ENCODE measurements around the gene RYR1.

Gene RYR1

DNA sequence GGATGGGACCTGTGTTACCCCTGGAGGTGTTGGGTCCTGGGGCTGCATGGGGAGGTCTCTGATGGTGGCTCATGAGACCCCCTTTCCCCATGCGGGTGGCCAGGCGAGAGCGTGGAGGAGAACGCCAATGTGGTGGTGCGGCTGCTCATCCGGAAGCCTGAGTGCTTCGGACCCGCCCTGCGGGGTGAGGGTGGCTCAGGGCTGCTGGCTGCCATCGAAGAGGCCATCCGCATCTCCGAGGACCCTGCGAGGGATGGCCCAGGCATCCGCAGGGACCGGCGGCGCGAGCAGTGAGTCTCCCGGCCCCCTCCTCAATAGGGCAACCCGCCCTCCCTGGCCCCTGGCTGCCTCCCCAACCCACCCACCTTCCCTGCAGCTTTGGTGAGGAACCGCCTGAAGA is 66.0 kb downstream of the RYR1 start:
- no peak overlapping the region for H3K4me2 ChIP-seq (ENCODE audit: low read length)
- no peaks in the 10 kb centered on the region for H3K4me1 ChIP-seq (ENCODE audit: control insufficient read depth, insufficient read depth, low read length)
- H3K9me3 ChIP-seq (replicated peaks; ENCODE audit: low read length): no peaks in the 10 kb centered on the region
- H3K36me3 ChIP-seq (ENCODE audit: insufficient read depth, low read length): no peaks in the 10 kb centered on the region
- H3K4me3 ChIP-seq (ENCODE audit: low read length): no peak overlapping the region
- H3K9ac ChIP-seq (ENCODE audit: low read depth, low read length): no peak overlapping the region
- no peaks in the 10 kb centered on the region for H3K27me3 ChIP-seq (ENCODE audit: control insufficient read depth, insufficient read depth, low read length)

DNA sequence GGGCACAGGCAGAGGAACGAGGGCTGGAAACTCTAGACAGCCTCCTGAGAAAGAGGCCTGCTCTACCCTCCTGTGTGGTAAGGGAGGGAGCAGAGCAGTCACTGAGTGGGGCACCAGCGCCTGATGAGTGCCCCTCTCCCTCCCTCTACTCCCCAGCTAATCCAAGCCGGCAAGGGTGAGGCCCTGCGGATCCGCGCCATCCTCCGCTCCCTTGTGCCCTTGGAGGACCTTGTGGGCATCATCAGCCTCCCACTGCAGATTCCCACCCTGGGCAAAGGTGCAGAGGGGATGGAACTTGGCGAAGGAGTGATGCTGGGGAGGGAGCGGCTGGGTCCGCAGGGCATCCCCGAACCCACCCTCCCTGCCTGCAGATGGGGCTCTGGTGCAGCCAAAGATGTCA is 67.0 kb downstream of the RYR1 start:
- no peaks in the 10 kb centered on the region for H3K4me1 ChIP-seq (ENCODE audit: control insufficient read depth, insufficient read depth, low read length)
- no peak overlapping the region for H3K9ac ChIP-seq (ENCODE audit: low read depth, low read length)
- H3K4me3 ChIP-seq (ENCODE audit: low read length): no peak overlapping the region
- no peaks in the 10 kb centered on the region for H3K9me3 ChIP-seq (replicated peaks; ENCODE audit: low read length)
- no peaks in the 10 kb centered on the region for H3K27me3 ChIP-seq (ENCODE audit: control insufficient read depth, insufficient read depth, low read length)
- H3K36me3 ChIP-seq (ENCODE audit: insufficient read depth, low read length): no peaks in the 10 kb centered on the region
- H3K4me2 ChIP-seq (ENCODE audit: low read length): no peak overlapping the region

DNA sequence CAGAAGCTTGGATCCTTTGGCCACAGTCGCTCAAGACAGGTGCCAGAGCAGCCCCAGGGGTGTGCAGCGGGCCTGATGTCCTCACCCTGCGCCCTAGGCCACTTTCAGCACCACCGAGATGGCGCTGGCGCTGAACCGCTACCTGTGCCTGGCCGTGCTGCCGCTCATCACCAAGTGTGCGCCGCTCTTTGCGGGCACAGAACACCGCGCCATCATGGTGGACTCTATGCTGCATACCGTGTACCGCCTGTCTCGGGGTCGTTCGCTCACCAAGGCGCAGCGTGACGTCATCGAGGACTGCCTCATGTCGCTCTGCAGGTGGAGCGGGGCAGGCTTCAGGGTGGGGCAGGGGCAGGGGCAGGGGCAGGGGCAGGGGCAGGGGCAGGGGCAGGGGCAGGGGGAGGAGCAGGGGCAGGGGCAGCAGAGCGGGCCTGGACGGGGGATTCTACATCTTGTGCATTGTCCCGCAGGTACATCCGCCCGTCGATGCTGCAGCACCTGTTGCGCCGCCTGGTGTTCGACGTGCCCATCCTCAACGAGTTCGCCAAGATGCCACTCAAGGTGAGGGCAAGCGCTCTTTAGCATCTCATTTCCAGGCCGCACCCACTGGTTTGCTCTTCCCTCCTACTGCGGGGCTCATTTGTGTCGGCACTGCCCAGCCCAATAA is 69.1 kb downstream of the RYR1 start:
- Histone ChIP-seq H3K4me3 (ENCODE audit: low read length) (no peak overlapping the region), H3K27me3 (ENCODE audit: control insufficient read depth, insufficient read depth, low read length) (no peaks in the 10 kb centered on the region), H3K9ac (ENCODE audit: low read depth, low read length) (no peak overlapping the region), H3K9me3 (replicated peaks; ENCODE audit: low read length) (no peaks in the 10 kb centered on the region), H3K4me1 (ENCODE audit: control insufficient read depth, insufficient read depth, low read length) (no peaks in the 10 kb centered on the region), H3K36me3 (ENCODE audit: insufficient read depth, low read length) (no peaks in the 10 kb centered on the region), H3K4me2 (ENCODE audit: low read length) (no peak overlapping the region)

DNA sequence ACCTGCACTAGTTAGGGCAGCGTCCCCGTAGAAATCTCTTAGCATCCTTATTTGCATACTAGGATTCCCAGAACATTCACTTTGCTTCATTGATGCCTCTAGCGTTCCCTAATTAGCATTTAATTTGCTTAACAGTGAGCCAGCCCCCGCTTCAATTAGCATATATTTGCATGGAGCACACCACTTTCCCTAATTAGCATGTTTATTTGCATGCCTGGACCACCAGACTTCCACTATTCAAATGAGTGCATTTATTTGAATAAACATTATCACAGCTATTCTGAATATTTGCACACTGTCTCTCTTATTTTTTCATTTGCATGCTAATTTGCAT is 69.6 kb downstream of the RYR1 start:
- no peaks in the 10 kb centered on the region for H3K4me1 ChIP-seq (ENCODE audit: control insufficient read depth, insufficient read depth, low read length)
- no peaks in the 10 kb centered on the region for H3K9me3 ChIP-seq (replicated peaks; ENCODE audit: low read length)
- H3K9ac ChIP-seq (ENCODE audit: low read depth, low read length): no peak overlapping the region
- H3K4me3 ChIP-seq (ENCODE audit: low read length): no peak overlapping the region
- no peaks in the 10 kb centered on the region for H3K27me3 ChIP-seq (ENCODE audit: control insufficient read depth, insufficient read depth, low read length)
- no peaks in the 10 kb centered on the region for H3K36me3 ChIP-seq (ENCODE audit: insufficient read depth, low read length)
- no peak overlapping the region for H3K4me2 ChIP-seq (ENCODE audit: low read length)

DNA sequence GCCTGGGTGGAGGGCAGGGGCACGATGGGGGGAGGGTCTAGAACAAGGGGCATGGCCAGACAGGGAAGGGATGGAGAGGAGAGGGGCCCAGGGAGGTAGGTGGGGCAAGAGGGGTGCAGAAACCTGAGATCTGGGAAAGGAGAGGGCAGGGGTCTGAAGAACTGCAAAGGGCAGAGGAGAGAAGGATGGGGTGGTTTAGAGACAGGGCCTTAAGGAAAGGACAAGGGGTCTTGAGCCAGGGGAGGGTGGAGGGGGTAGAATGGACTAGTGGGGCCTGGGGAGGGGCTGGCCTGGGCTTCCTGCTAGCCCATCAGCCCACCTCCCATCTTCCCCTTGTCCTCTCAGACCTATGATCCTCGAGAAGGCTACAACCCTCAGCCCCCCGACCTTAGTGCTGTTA is 72.5 kb downstream of the RYR1 start:
- Histone ChIP-seq H3K36me3 (ENCODE audit: insufficient read depth, low read length) (no peaks in the 10 kb centered on the region), H3K4me1 (ENCODE audit: control insufficient read depth, insufficient read depth, low read length) (no peaks in the 10 kb centered on the region), H3K4me2 (ENCODE audit: low read length) (no peak overlapping the region), H3K27me3 (ENCODE audit: control insufficient read depth, insufficient read depth, low read length) (peaks cover 4% of the 10 kb centered on the region), H3K4me3 (ENCODE audit: low read length) (no peak overlapping the region), H3K9ac (ENCODE audit: low read depth, low read length) (no peak overlapping the region), H3K9me3 (replicated peaks; ENCODE audit: low read length) (no peaks in the 10 kb centered on the region)

DNA sequence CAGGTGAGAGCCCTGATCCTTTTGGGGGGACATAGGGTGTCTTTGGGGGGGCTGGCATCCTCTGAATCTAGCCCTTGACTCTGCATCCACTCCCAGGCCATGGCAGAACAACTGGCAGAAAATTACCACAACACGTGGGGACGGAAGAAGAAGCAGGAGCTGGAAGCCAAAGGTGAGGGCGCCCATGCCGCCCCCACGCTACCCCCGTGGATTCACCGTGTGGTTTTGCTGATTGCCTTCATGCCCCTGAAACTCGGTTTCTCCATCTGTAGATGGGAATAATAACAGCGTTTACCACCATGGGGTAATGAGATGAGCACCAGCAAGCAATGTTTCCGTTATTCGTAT is 72.9 kb downstream of the RYR1 start:
- Histone ChIP-seq H3K36me3 (ENCODE audit: insufficient read depth, low read length) (no peaks in the 10 kb centered on the region), H3K4me2 (ENCODE audit: low read length) (no peak overlapping the region), H3K27me3 (ENCODE audit: control insufficient read depth, insufficient read depth, low read length) (peaks cover 4% of the 10 kb centered on the region), H3K9ac (ENCODE audit: low read depth, low read length) (no peak overlapping the region), H3K4me3 (ENCODE audit: low read length) (no peak overlapping the region), H3K4me1 (ENCODE audit: control insufficient read depth, insufficient read depth, low read length) (no peaks in the 10 kb centered on the region), H3K9me3 (replicated peaks; ENCODE audit: low read length) (no peaks in the 10 kb centered on the region)

DNA sequence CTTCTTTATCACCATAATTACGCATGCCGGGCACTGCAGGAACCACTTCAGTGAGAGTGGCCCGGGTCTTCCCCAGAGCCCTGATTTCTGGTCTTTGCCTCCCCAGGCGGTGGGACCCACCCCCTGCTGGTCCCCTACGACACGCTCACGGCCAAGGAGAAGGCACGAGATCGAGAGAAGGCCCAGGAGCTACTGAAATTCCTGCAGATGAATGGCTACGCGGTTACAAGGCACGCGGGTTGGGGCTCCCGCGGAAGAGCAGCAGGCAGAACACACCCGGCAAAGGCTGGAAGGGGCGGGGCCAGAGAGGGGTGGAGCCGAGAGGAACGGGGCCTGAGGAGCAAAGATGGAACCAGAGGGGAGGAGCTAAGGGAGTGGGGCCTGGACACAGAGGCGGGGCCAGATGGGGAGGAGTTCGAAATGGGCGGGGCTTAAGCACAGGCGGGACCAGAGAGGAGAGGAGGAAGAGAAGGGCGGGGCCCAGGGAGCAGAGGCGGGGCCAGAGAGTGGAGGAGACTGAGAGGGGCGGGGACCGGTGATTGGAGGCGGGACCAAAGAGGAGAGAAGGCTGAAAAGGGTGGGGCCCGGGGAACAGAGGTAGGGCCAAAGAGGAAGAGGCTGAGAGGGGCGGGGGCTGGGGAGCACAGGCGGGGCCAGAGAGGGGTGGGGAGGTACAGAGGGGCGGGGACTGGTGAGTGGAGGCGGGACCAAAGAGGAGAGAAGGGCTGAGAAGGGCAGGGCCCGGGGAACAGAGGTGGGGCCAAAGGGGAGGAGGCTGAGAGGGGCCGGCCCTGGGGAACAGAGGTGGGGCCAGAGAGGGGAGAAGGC is 73.4 kb downstream of the RYR1 start:
- no peaks in the 10 kb centered on the region for H3K9me3 ChIP-seq (replicated peaks; ENCODE audit: low read length)
- no peak overlapping the region for H3K9ac ChIP-seq (ENCODE audit: low read depth, low read length)
- H3K4me2 ChIP-seq (ENCODE audit: low read length): no peak overlapping the region
- peaks cover 4% of the 10 kb centered on the region for H3K27me3 ChIP-seq (ENCODE audit: control insufficient read depth, insufficient read depth, low read length)
- no peaks in the 10 kb centered on the region for H3K4me1 ChIP-seq (ENCODE audit: control insufficient read depth, insufficient read depth, low read length)
- H3K4me3 ChIP-seq (ENCODE audit: low read length): no peak overlapping the region
- H3K36me3 ChIP-seq (ENCODE audit: insufficient read depth, low read length): no peaks in the 10 kb centered on the region

DNA sequence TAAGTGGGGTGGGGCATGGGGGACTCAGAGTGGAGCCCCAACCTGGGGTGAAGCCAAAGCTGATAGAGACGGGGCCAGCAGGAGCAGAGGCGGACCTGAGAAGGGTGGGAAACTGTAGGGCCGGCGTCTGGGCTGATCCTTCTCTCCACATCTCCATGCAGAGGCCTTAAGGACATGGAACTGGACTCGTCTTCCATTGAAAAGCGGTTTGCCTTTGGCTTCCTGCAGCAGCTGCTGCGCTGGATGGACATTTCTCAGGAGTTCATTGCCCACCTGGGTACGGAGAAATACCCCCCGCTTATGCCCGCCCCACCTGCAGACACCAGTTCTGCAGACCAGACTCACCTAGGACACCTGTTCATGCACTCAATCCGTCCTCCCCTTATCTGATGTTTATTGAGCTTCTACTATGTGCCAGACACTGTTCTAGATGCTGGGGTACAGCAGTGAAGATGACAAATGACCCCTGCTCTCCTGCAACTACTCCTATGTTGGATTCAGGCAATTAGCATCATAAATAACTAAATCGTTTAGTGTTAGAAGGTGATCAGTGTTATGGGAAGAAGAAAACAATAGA is 74.1 kb downstream of the RYR1 start:
- H3K9me3 ChIP-seq (replicated peaks; ENCODE audit: low read length): no peaks in the 10 kb centered on the region
- peaks cover 4% of the 10 kb centered on the region for H3K27me3 ChIP-seq (ENCODE audit: control insufficient read depth, insufficient read depth, low read length)
- H3K36me3 ChIP-seq (ENCODE audit: insufficient read depth, low read length): no peaks in the 10 kb centered on the region
- no peaks in the 10 kb centered on the region for H3K4me1 ChIP-seq (ENCODE audit: control insufficient read depth, insufficient read depth, low read length)
- H3K9ac ChIP-seq (ENCODE audit: low read depth, low read length): no peak overlapping the region
- no peak overlapping the region for H3K4me3 ChIP-seq (ENCODE audit: low read length)
- H3K4me2 ChIP-seq (ENCODE audit: low read length): no peak overlapping the region

DNA sequence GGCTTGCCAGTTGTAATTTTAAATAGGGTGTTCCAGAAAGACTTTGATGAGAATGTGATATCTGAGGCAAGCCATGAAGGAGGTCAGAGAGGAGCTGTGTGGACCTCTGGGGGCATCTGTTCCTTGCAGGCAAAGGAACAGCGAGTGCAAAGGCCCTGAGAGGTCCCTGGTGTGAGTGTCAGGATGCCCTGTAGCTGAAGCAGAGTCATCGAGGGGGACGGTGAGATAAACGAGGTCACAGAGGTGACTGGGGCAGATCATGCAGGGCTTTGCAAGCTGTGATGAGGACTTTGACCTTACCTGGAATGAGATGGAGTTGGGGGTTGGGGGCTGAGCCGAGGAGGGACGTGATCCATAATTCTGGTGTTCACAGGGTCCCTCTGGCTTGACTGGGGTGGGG is 75.0 kb downstream of the RYR1 start:
- Histone ChIP-seq H3K27me3 (ENCODE audit: control insufficient read depth, insufficient read depth, low read length) (peaks cover 4% of the 10 kb centered on the region), H3K4me2 (ENCODE audit: low read length) (no peak overlapping the region), H3K36me3 (ENCODE audit: insufficient read depth, low read length) (no peaks in the 10 kb centered on the region), H3K9me3 (replicated peaks; ENCODE audit: low read length) (no peaks in the 10 kb centered on the region), H3K4me1 (ENCODE audit: control insufficient read depth, insufficient read depth, low read length) (no peaks in the 10 kb centered on the region), H3K4me3 (ENCODE audit: low read length) (no peak overlapping the region), H3K9ac (ENCODE audit: low read depth, low read length) (no peak overlapping the region)

DNA sequence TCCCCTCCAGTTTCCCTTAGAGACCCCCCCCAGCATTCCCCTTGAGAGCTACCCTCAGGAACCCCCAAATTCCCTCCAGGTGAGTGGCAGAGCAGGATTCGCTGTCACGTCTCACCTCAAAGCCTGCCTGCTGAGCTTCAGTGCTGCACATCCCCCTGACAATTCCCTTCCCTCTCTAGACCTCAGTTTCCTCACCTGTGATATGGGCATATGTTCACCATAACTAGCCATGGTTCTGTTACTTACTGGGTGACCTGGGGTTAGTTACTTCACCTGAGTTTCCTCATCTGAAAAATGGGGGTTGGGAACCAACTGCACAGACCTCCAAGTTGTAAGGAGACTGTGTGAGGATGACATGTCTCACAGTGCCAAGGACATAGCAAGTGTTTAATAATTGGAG is 75.5 kb downstream of the RYR1 start:
- Histone ChIP-seq H3K4me2 (ENCODE audit: low read length) (no peak overlapping the region), H3K27me3 (ENCODE audit: control insufficient read depth, insufficient read depth, low read length) (peaks cover 4% of the 10 kb centered on the region), H3K4me3 (ENCODE audit: low read length) (no peak overlapping the region), H3K36me3 (ENCODE audit: insufficient read depth, low read length) (no peaks in the 10 kb centered on the region), H3K9me3 (replicated peaks; ENCODE audit: low read length) (no peaks in the 10 kb centered on the region), H3K9ac (ENCODE audit: low read depth, low read length) (no peak overlapping the region), H3K4me1 (ENCODE audit: control insufficient read depth, insufficient read depth, low read length) (no peaks in the 10 kb centered on the region)

DNA sequence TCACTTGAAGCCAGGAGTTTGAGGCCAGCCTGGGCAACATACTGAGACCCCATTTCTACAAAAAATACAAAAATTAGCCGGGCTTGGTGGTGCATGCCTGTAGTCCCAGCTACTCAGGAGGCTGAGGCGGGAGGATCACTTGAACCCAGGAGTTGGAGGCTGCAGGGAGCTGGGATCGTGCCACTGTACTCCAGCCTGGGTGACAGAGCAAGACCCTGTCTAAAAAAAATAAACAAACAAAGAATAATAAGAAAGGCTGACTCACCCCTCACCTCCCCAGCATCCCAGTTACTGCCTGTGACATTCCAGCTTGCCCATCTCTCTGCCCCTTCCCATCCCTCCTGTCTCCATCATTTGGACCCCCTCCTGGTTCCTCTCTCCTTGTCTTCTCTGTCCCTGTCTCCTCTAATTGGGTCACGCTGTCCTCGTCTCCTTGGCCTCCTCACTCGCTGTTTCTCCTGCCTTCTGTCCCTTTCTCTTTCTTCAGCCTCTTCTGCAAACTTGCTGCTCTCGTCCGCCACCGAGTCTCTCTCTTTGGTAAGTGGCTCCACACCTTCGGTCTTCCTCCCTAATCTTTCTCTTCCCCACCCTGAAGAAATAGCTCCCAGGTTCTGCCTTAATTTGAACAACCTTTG is 77.7 kb downstream of the RYR1 start:
- Histone ChIP-seq H3K9ac (ENCODE audit: low read depth, low read length) (no peak overlapping the region), H3K36me3 (ENCODE audit: insufficient read depth, low read length) (no peaks in the 10 kb centered on the region), H3K4me1 (ENCODE audit: control insufficient read depth, insufficient read depth, low read length) (no peaks in the 10 kb centered on the region), H3K4me3 (ENCODE audit: low read length) (no peak overlapping the region), H3K9me3 (replicated peaks; ENCODE audit: low read length) (no peaks in the 10 kb centered on the region), H3K27me3 (ENCODE audit: control insufficient read depth, insufficient read depth, low read length) (peaks cover 4% of the 10 kb centered on the region), H3K4me2 (ENCODE audit: low read length) (no peak overlapping the region)
